Body of pancreas (tissue), 4 donors: Measurements from ENCODE around the gene CST4. TPM values are rescaled to one million over a fixed set of nuclear protein-coding genes. Genes with fewer than 3 reads are reported as not detected.
"Not testable (repeated sequence)": the region's sequence is repeated elsewhere in the genome, so short reads cannot be mapped to it uniquely, and the experiment has no call there.

ENCODE experiments used
- ATAC-seq: fragments of 150-250 bp; one replicate; pipeline ENCODE4 v1.9.1; 2016
- DNase-seq, 4 donors: peaks; one replicate each; pipeline ENCODE4 v3.0.0-alpha.2; 2019
- H3K27ac ChIP-seq, 4 donors: fragments of 200-600 bp; sonication (generic); 1 replicate in 3 of 4; 2 replicates in 1 of 4; pipeline versions ENCODE4 v1.5.1 to v1.6.1; 2016 to 2019; ENCODE audit warnings: mild to moderate bottlenecking in 1 of 4, mixed read lengths in 1 of 4, moderate library complexity in 1 of 4
- H3K27me3 ChIP-seq, 2 donors: fragments of 200-600 bp; sonication (generic); one replicate each; pipeline ENCODE4 v1.6.0; 2016; ENCODE audit warnings: mild to moderate bottlenecking in 1 of 2
- H3K36me3 ChIP-seq, 2 donors: fragments of 200-600 bp; sonication (generic); replicated peaks in 1 of 2; 2 replicates each; pipeline ENCODE4 v1.5.1; 2016; ENCODE audit warnings: low read depth in 2 of 2; ENCODE audit not compliant: insufficient read depth in 1 of 2
- H3K4me1 ChIP-seq: fragments of 200-600 bp; sonication (generic); one replicate; pipeline ENCODE4 v1.6.0; 2016
- H3K4me3 ChIP-seq, 2 donors: fragments of 200-600 bp; sonication (generic); 1 replicate in 1 of 2; 2 replicates in 1 of 2; pipeline ENCODE4 v1.5.1; 2016 to 2019
- H3K9me3 ChIP-seq, 3 donors: fragments of 200-600 bp; sonication (generic); 1 replicate in 2 of 3; 2 replicates in 1 of 3; pipeline ENCODE4 v1.5.1; 2016
- CTCF ChIP-seq, 7 experiments: fragments of 450-650 bp in 4 of 7; fragments of 200-600 bp in 3 of 7; sonication (generic) in 3 of 7; IDR thresholded peaks; one replicate each; pipeline ENCODE4 v1.5.1; 2016 to 2019; ENCODE audit warnings: antibody characterized with exemption in 7 of 7
- POLR2A ChIP-seq, 3 donors: fragments of 450-650 bp; IDR thresholded peaks; one replicate each; pipeline ENCODE4 v1.6.1; 2016; ENCODE audit warnings: antibody characterized with exemption in 3 of 3, mild to moderate bottlenecking in 2 of 3
- WGBS, 2 donors: methylation state at CpG; one replicate each; pipeline ENCODE4 v1.1.5; 2017; 5-methylcytosine and 5-hydroxymethylcytosine counted together
- intact Hi-C: fragments of 100-400 bp; cut with DNase I; formaldehyde crosslinking; loops from one replicate; pipeline ENCODE4 v1.15.1; 2023
- total RNA-seq, 2 donors: library from RNA; depleted of rRNA; stranded (reverse); fragments of >200 nt; gene quantifications; one replicate each; pipeline ENCODE4 v1.1.0, GENCODE V29; 2016

The CST4 gene
- total RNA-seq, 2 donors from 2014 or later, result not detected

- not testable (repeated sequence) for H3K4me3 ChIP-seq, ATAC-seq
- 44 to 46% methylated on average over 2 of the region's 2 CpGs for WGBS, 2 donors
Measured at GRCh38 chr20:23723659-23724307, 34.9 kb upstream of the CST4 start.

DNA sequence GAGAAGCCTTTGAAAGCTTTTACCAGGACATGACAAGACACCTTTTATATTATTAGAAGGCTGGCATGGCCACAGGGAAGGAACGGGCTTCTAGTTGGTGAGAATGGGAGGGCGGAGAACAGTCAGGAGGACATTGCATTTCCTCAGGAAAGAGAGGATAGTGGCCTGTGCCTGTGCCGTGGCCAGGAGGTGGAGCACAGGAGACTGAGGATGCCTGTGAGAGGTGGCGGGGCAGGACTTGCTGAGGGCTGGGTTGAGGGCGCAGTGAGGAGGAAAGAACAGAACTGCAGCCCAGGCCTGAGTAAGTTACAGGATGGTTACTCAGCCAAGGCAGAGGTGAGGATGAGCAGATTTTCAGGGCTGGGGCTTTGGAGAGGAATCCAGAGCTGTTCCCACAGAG, 34.0 kb upstream of the CST4 start:
- DNase-seq, H3K27me3 ChIP-seq, H3K4me1 ChIP-seq, H3K9me3 ChIP-seq, H3K27ac ChIP-seq, H3K4me3 ChIP-seq, intact Hi-C loops, H3K36me3 ChIP-seq, ATAC-seq: not testable (repeated sequence)
- WGBS, 2 donors, result 57 to 59% methylated on average over 5 of the region's 5 CpGs

More at GRCh38 chr20:23723659-23724307, 34.9 kb upstream of the CST4 start:
- H3K36me3 ChIP-seq, intact Hi-C loops, H3K9me3 ChIP-seq, H3K27me3 ChIP-seq, H3K4me1 ChIP-seq, H3K27ac ChIP-seq: not testable (repeated sequence)
- TF ChIP-seq CTCF (IDR thresholded peaks at IDR 0.05), result peak in 4 of 7 experiments; percentile 13 to 31 (median 23)
- peak; percentile 17 to 39 (median 26) for DNase-seq

DNA sequence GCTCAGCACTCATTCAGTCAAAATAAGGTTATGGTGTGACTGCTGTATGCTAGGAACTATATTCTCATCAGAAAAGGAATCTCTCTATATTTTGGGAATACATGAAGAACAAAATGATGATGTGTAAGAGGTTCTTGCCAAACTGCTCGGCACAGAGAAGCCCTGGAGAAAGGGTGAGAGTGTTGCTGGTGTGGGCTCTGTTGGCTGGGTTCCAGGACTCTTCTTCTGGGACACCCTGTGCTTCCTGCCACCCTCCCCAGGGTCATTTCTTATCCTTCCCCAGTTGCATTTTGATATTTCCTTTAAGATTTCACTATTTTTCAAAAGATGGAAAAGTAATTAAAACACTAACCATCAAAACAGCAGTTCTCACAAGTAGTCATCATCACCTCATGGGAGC, 33.1 kb upstream of the CST4 start:
- no peak for DNase-seq
- H3K36me3 ChIP-seq, result no peaks in the 10 kb centered on the region
- H3K27me3 ChIP-seq, result no peaks in the 10 kb centered on the region
- no peaks in the 10 kb centered on the region for H3K9me3 ChIP-seq
- intact Hi-C loops, result no loop called here
- H3K27ac ChIP-seq, result no peak overlapping the region
- H3K4me1 ChIP-seq, result no peaks in the 10 kb centered on the region
- TF ChIP-seq CTCF (IDR thresholded peaks at IDR 0.05) (no peak), POLR2A (IDR thresholded peaks at IDR 0.05) (no peak)
- WGBS, 2 donors, result 46 to 53% methylated on average over 1 of the region's 1 CpG
- no peak for ATAC-seq
- no peak overlapping the region for H3K4me3 ChIP-seq

DNA sequence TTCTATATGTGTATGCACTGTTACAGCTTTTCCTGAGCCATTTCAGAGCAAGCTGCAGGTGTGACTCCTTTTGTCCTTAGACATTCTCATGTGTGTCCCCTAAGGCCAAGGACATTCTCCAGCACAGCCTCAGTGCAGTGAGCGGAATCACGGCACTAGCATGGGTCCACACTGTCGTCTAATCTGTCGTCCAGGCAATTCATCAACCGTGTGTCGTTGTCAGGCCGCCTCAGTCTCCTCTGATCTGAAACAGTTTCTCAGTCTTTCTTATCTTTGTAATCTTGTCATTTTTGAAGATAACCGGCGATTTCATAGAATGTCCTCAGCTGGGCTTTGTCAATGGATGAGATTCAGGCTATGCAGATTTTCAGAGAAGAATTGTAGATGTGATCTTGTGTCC, 30.5 kb upstream of the CST4 start:
- H3K27me3 ChIP-seq, H3K4me1 ChIP-seq, intact Hi-C loops, H3K9me3 ChIP-seq, ATAC-seq, H3K27ac ChIP-seq, H3K4me3 ChIP-seq, DNase-seq, H3K36me3 ChIP-seq: not testable (repeated sequence)
- WGBS, 2 donors, result 18 to 30% methylated on average over 9 of the region's 9 CpGs

GRCh38 chr20:23711778-23712177, 22.9 kb upstream of the CST4 start:
- H3K4me3 ChIP-seq, H3K27ac ChIP-seq, H3K36me3 ChIP-seq, H3K27me3 ChIP-seq, H3K4me1 ChIP-seq, H3K9me3 ChIP-seq, intact Hi-C loops, ATAC-seq, DNase-seq: not testable (repeated sequence)

DNA sequence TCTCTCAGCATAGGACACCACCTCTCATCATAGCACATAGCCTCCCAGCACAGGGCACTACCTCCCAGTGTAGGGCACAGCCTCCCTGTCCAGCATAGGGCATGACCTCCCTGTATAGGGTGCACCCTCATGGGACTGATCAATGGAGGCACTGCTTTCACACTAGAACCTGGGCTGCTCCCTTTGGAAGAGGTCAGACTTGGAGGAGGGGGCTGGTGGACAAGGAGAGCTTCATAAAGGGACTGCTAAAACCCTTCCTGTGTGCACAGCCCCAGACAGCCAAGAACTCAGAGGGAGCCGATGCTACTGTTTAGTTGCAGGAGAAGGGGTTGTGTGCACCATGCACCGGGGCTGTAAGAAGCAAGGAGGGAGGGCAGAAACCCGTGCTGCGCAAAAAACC, 21.9 kb upstream of the CST4 start:
- Histone ChIP-seq H3K36me3 (no peaks in the 10 kb centered on the region), H3K4me3 (no peak overlapping the region), H3K4me1 (no peaks in the 10 kb centered on the region), H3K27me3 (no peaks in the 10 kb centered on the region), H3K27ac (no peak overlapping the region), H3K9me3 (no peaks in the 10 kb centered on the region)
- intact Hi-C loops, result no loop called here
- 74 to 82% methylated on average over 4 of the region's 4 CpGs for WGBS, 2 donors
- no peak for TF ChIP-seq CTCF (IDR thresholded peaks at IDR 0.05)
- no peak for TF ChIP-seq POLR2A (IDR thresholded peaks at IDR 0.05)
- ATAC-seq, result no peak
- DNase-seq, result no peak
